CD14-positive monocyte (primary cell): ENCODE results near the gene SLC38A9. TPM values are rescaled to one million over a fixed set of nuclear protein-coding genes. Genes with fewer than 3 reads are reported as not detected.

ENCODE experiments used
- DNase-seq, 3 donors: peaks; one replicate each; pipeline ENCODE4 v3.0.0-alpha.2; 2011 to 2022
- H2AFZ ChIP-seq: 2 replicates; pipeline ENCODE4 v1.6.0; 2012; ENCODE audit warnings: mild to moderate bottlenecking, low read depth, low read length, inconsistent platforms; ENCODE audit not compliant: insufficient read depth, poor library complexity, severe bottlenecking
- H3K27ac ChIP-seq, 2 donors: 1 replicate in 1 of 2; 2 replicates in 1 of 2; pipeline ENCODE4 v1.5.1; 2012 to 2013; ENCODE audit warnings: low read length in 2 of 2, control low read depth in 1 of 2, inconsistent platforms in 1 of 2, low read depth in 1 of 2, mild to moderate bottlenecking in 1 of 2
- H3K27me3 ChIP-seq, 2 donors: one replicate each; pipeline versions ENCODE4 v1.6.0 to v1.6.1; 2011 to 2013; ENCODE audit warnings: low read length in 2 of 2; ENCODE audit not compliant: control insufficient read depth in 2 of 2, insufficient read depth in 2 of 2
- H3K36me3 ChIP-seq, 2 donors: replicated peaks in 1 of 2; 1 replicate in 1 of 2; 2 replicates in 1 of 2; pipeline versions ENCODE4 v1.5.1 to v1.6.1; 2012 to 2013; ENCODE audit warnings: low read length in 2 of 2, control low read depth in 1 of 2, inconsistent platforms in 1 of 2, mild to moderate bottlenecking in 1 of 2; ENCODE audit not compliant: insufficient read depth in 2 of 2, control insufficient read depth in 1 of 2
- H3K4me1 ChIP-seq, 2 donors: 1 replicate in 1 of 2; 2 replicates in 1 of 2; pipeline versions ENCODE4 v1.5.1 to v1.6.1; 2012 to 2013; ENCODE audit warnings: low read length in 2 of 2, control low read depth in 1 of 2, inconsistent platforms in 1 of 2, mild to moderate bottlenecking in 1 of 2, moderate library complexity in 1 of 2; ENCODE audit not compliant: insufficient read depth in 2 of 2, control insufficient read depth in 1 of 2
- H3K4me2 ChIP-seq: replicated peaks from 2 replicates; pipeline ENCODE3; 2012; ENCODE audit warnings: low read length, moderate library complexity, mild to moderate bottlenecking; ENCODE audit not compliant: poor library complexity, severe bottlenecking; ENCODE audit errors: extremely low read depth
- H3K4me3 ChIP-seq, 3 experiments: fragments of 200-600 bp in 1 of 3; sonication (generic) in 1 of 3; replicated peaks in 1 of 3; 1 replicate in 2 of 3; 2 replicates in 1 of 3; pipeline ENCODE4 v1.5.1; 2011 to 2013; ENCODE audit warnings: low read length in 3 of 3, mild to moderate bottlenecking in 3 of 3, control low read depth in 2 of 3, low read depth in 2 of 3, inconsistent platforms in 1 of 3, moderate library complexity in 1 of 3
- H3K79me2 ChIP-seq: 2 replicates; pipeline ENCODE4 v1.6.0; 2012; ENCODE audit warnings: mild to moderate bottlenecking, control low read depth, inconsistent platforms, low read length, moderate library complexity; ENCODE audit not compliant: insufficient read depth
- H3K9ac ChIP-seq: 2 replicates; pipeline ENCODE4 v1.6.0; 2017; ENCODE audit warnings: low read length, mild to moderate bottlenecking; ENCODE audit not compliant: insufficient read depth, poor library complexity, severe bottlenecking
- H3K9me3 ChIP-seq, 2 donors: replicated peaks in 1 of 2; 1 replicate in 1 of 2; 2 replicates in 1 of 2; pipeline versions ENCODE4 v1.5.1 to v1.6.1; 2012 to 2013; ENCODE audit warnings: low read length in 2 of 2, control low read depth in 1 of 2; ENCODE audit not compliant: control insufficient read depth in 1 of 2, insufficient read depth in 1 of 2
- H4K20me1 ChIP-seq: 2 replicates; pipeline ENCODE4 v1.6.0; 2012; ENCODE audit warnings: mild to moderate bottlenecking, low read length, control low read depth, moderate library complexity; ENCODE audit not compliant: insufficient read depth
- H3K27ac Mint-ChIP-seq, 7 donors: one replicate each; pipeline ENCODE4 v1.8.0; 2020; ENCODE audit warnings: mild to moderate bottlenecking in 7 of 7, mixed read lengths in 7 of 7, moderate library complexity in 6 of 7, inconsistent platforms in 2 of 7
- H3K27me3 Mint-ChIP-seq, 3 donors: one replicate each; pipeline ENCODE4 v1.8.0; 2021 to 2022; ENCODE audit warnings: low read depth in 3 of 3, mild to moderate bottlenecking in 3 of 3, mixed read lengths in 3 of 3, moderate library complexity in 3 of 3, inconsistent platforms in 1 of 3
- H3K36me3 Mint-ChIP-seq, 2 donors: one replicate each; pipeline ENCODE4 v1.8.0; 2020; ENCODE audit warnings: mixed read lengths in 2 of 2, inconsistent platforms in 1 of 2, mild to moderate bottlenecking in 1 of 2
- H3K4me1 Mint-ChIP-seq: one replicate; pipeline ENCODE4 v1.8.0; 2020; ENCODE audit warnings: mild to moderate bottlenecking, mixed read lengths
- H3K4me3 Mint-ChIP-seq, 2 donors: one replicate each; pipeline ENCODE4 v1.8.0; 2020; ENCODE audit warnings: mild to moderate bottlenecking in 2 of 2, mixed read lengths in 2 of 2, moderate library complexity in 1 of 2
- H3K9me3 Mint-ChIP-seq, 7 donors: one replicate each; pipeline ENCODE4 v1.8.0; 2020 to 2022; ENCODE audit warnings: mixed read lengths in 7 of 7, mild to moderate bottlenecking in 6 of 7, moderate library complexity in 6 of 7, inconsistent platforms in 2 of 7
- WGBS: methylation state at CpG from one replicate; pipeline ENCODE4 v1.1.5; 2013; ENCODE audit warnings: missing lambda C conversion rate; ENCODE audit not compliant: insufficient coverage; 5-methylcytosine and 5-hydroxymethylcytosine counted together
- intact Hi-C, 2 donors: fragments of 100-400 bp; cut with micrococcal nuclease; formaldehyde crosslinking; loops; one replicate each; pipeline versions ENCODE4 v1.15.0 to v1.15.1; 2023
- polyA plus RNA-seq, 3 donors: library from polyadenylated mRNA; depleted of rRNA in 1 of 3; unstranded in 2 of 3; stranded (reverse) in 1 of 3; fragments of 300-500 nt in 2 of 3; fragments of >200 nt in 1 of 3; fragmentation: Illumina TruSeq in 2 of 3; gene quantifications; 1 replicate in 2 of 3; 2 replicates in 1 of 3; pipeline ENCODE4 v1.2.3, GENCODE V29; 2012 to 2021
- TF ChIP-seq, protein P1 (sequence below): fragments of 200-600 bp; IDR thresholded peaks from one replicate; pipeline ENCODE4 v1.8.0; 2022; ENCODE audit warnings: antibody characterized with exemption, mild to moderate bottlenecking

Gene SLC38A9
- polyA plus RNA-seq, 3 donors: 10.7 to 15.2 (median 14.1) TPM

DNA sequence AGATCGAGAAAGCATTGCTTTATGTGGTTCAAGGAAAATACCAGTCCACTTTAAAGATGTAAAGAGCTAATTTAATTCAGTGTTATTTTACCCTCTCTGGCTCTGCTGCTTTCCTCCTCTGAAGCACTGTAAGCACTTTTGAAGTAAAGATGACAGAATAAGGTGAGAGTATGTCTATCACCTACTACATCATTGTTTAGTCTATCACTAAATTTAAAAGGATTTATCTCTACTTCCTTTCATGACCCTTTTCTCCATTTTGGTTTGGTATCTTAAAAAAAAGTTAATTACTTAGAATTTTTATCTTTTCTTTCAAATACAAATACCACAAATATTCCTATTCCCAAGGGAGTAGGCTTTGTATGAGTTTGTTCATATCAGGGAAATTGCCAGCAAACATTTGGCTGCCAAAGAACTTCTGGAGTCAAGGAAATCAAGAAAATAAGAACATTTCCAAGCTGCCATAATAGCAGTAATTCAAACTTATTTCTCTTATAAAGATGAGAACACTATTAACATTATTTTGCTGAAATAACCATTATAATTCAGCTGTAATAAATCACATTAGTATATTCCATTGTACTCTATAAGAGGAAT lies 77.8 kb downstream of the SLC38A9 start:
- Histone ChIP-seq H3K9ac (no peak overlapping the region), H3K4me3 (no peak overlapping the region), H4K20me1 (no peaks in the 10 kb centered on the region), H3K4me1 (no peaks in the 10 kb centered on the region), H3K79me2 (no peaks in the 10 kb centered on the region), H2AFZ (no peak overlapping the region), H3K27me3 (no peaks in the 10 kb centered on the region), H3K4me2 (no peak overlapping the region), H3K27ac (no peak overlapping the region), H3K9me3 (no peaks in the 10 kb centered on the region), H3K36me3 (peaks cover 12 to 56% of the 10 kb centered on the region in 2 donors)
- Mint-ChIP-seq H3K36me3 (peaks cover 39% of the 10 kb centered on the region in 2 donors), H3K4me1 (peaks cover 7% of the 10 kb centered on the region), H3K4me3 (no peak overlapping the region), H3K27me3 (no peaks in the 10 kb centered on the region), H3K9me3 (no peaks in the 10 kb centered on the region), H3K27ac (no peak overlapping the region)
- no peak for DNase-seq
- TF ChIP-seq, protein P1, sequence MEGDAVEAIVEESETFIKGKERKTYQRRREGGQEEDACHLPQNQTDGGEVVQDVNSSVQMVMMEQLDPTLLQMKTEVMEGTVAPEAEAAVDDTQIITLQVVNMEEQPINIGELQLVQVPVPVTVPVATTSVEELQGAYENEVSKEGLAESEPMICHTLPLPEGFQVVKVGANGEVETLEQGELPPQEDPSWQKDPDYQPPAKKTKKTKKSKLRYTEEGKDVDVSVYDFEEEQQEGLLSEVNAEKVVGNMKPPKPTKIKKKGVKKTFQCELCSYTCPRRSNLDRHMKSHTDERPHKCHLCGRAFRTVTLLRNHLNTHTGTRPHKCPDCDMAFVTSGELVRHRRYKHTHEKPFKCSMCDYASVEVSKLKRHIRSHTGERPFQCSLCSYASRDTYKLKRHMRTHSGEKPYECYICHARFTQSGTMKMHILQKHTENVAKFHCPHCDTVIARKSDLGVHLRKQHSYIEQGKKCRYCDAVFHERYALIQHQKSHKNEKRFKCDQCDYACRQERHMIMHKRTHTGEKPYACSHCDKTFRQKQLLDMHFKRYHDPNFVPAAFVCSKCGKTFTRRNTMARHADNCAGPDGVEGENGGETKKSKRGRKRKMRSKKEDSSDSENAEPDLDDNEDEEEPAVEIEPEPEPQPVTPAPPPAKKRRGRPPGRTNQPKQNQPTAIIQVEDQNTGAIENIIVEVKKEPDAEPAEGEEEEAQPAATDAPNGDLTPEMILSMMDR: no peak
- WGBS: no CpG with 5 or more reads among the region's 1 CpG
- intact Hi-C loops: no loop called here

DNA sequence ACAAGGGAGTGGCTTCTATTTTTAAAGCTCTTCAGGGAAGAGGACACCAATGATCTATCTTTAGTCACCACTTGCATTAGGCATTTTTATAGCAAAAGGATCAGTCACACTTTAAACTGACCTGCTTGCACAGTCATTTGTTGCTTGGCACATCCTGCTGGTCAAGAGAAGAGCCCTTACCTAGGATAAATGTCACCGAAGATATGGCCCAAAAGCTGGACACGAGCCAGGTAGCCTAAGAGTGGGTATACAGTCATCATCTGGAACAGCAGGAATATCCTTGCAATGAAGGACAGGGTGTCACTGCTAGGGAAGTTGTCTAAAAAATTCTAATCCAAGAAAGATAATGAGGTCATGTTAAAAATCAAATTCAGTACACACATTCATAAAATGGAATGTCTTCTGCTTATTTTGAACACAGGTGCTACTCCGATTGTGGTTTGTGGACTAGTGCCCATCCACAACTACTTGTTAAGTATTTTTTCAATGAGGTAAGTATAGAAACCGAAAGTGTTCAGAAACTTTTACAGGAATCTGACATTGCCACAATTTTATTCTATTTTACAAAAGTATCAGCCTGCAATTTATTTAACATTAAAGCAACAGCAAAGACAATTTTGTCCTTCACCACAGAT lies 78.4 kb downstream of the SLC38A9 start:
- Histone ChIP-seq H3K9ac (no peak overlapping the region), H3K9me3 (no peaks in the 10 kb centered on the region), H3K27ac (no peak overlapping the region), H3K27me3 (no peaks in the 10 kb centered on the region), H2AFZ (no peak overlapping the region), H3K4me2 (no peak overlapping the region), H4K20me1 (no peaks in the 10 kb centered on the region), H3K4me1 (no peaks in the 10 kb centered on the region), H3K4me3 (no peak overlapping the region), H3K36me3 (peaks cover 12 to 54% of the 10 kb centered on the region in 2 donors), H3K79me2 (no peaks in the 10 kb centered on the region)
- intact Hi-C loops: no loop called here
- Mint-ChIP-seq H3K4me3 (no peak overlapping the region), H3K4me1 (peaks cover 7% of the 10 kb centered on the region), H3K9me3 (no peaks in the 10 kb centered on the region), H3K36me3 (peaks cover 34 to 36% of the 10 kb centered on the region in 2 donors), H3K27ac (no peak overlapping the region), H3K27me3 (no peaks in the 10 kb centered on the region)
- TF ChIP-seq, protein P1: no peak
- WGBS: 100% methylated on average over 1 of the region's 4 CpGs
- no peak for DNase-seq
